Breast epithelium (tissue), 4 donors: Measurements from ENCODE around the gene INHBE. TPM values are rescaled to one million over a fixed set of nuclear protein-coding genes. Genes with fewer than 3 reads are reported as not detected.
A peak's percentile ranks its signal among the peaks of the same experiment; 100 is the strongest.

Experiments used
- DNase-seq, 2 donors: peaks; one replicate each; pipeline ENCODE4 v3.0.0-alpha.2; 2019; ENCODE audit warnings: low spot score in 2 of 2
- H3K27ac ChIP-seq, 2 donors: fragments of 200-600 bp; sonication (generic) in 1 of 2; one replicate each; pipeline ENCODE4 v1.5.1; 2016 to 2019; ENCODE audit warnings: mild to moderate bottlenecking in 1 of 2
- H3K27me3 ChIP-seq, 2 donors: fragments of 200-600 bp; sonication (generic) in 1 of 2; one replicate each; pipeline versions ENCODE4 v1.5.1 to v1.6.0; 2017 to 2019; ENCODE audit warnings: control low read depth in 1 of 2, mild to moderate bottlenecking in 1 of 2
- H3K36me3 ChIP-seq: fragments of 200-600 bp; one replicate; pipeline ENCODE4 v1.5.1; 2019
- H3K4me1 ChIP-seq, 2 donors: fragments of 200-600 bp; sonication (generic); one replicate each; pipeline ENCODE4 v1.5.1; 2016 to 2019; ENCODE audit warnings: control low read depth in 1 of 2
- H3K4me3 ChIP-seq, 3 donors: fragments of 200-600 bp; sonication (generic); 1 replicate in 2 of 3; 2 replicates in 1 of 3; pipeline ENCODE4 v1.5.1; 2016 to 2019; ENCODE audit warnings: mild to moderate bottlenecking in 3 of 3, moderate library complexity in 2 of 3
- H3K9me3 ChIP-seq, 2 donors: fragments of 200-600 bp; sonication (generic) in 1 of 2; one replicate each; pipeline ENCODE4 v1.5.1; 2016 to 2019; ENCODE audit warnings: control low read depth in 1 of 2
- CTCF ChIP-seq, 3 donors: fragments of 450-650 bp; IDR thresholded peaks; one replicate each; pipeline ENCODE4 v1.5.1; 2016 to 2017; ENCODE audit warnings: antibody characterized with exemption in 3 of 3, mild to moderate bottlenecking in 3 of 3, moderate library complexity in 3 of 3
- POLR2A ChIP-seq: fragments of 450-650 bp; IDR thresholded peaks from one replicate; pipeline ENCODE4 v1.6.1; 2016; ENCODE audit warnings: antibody characterized with exemption, mild to moderate bottlenecking, moderate library complexity
- POLR2AphosphoS5 ChIP-seq, 3 donors: sonication (generic); formaldehyde crosslinking; IDR thresholded peaks; one replicate each; pipeline ENCODE4 v1.6.1; 2017; ENCODE audit warnings: antibody characterized with exemption in 3 of 3
- intact Hi-C: fragments of 100-400 bp; cut with DNase I; formaldehyde crosslinking; loops from one replicate; pipeline ENCODE4 v1.15.1; 2023; ENCODE audit warnings: low total_unique reads
- total RNA-seq, 3 donors: library from RNA; depleted of rRNA; stranded (reverse); fragments of >200 nt; gene quantifications; one replicate each; pipeline ENCODE4 v1.1.0, GENCODE V29; 2016

INHBE gene
- total RNA-seq, 3 donors from 2014 or later = not detected

- H3K9me3 ChIP-seq = no peaks in the 10 kb centered on the region
- no peak overlapping the region for H3K27ac ChIP-seq
- no peaks in the 10 kb centered on the region for H3K4me1 ChIP-seq
- no peak overlapping the region for H3K4me3 ChIP-seq
- DNase-seq = no peak
- intact Hi-C loops = no loop called here
- H3K27me3 ChIP-seq = no peaks in the 10 kb centered on the region
- H3K36me3 ChIP-seq = no peaks in the 10 kb centered on the region
- TF ChIP-seq POLR2A = no peak
- TF ChIP-seq POLR2AphosphoS5 (IDR thresholded peaks at IDR 0.05) = no peak
- TF ChIP-seq CTCF (IDR thresholded peaks at IDR 0.05) = no peak
Measured at GRCh38 chr12:57454213-57454565, 918 bp upstream of the INHBE start.

- TF ChIP-seq CTCF (IDR thresholded peaks at IDR 0.05) = no peak
- TF ChIP-seq POLR2AphosphoS5 (IDR thresholded peaks at IDR 0.05) = no peak
- no peak for TF ChIP-seq POLR2A
- Histone ChIP-seq H3K27me3 (no peaks in the 10 kb centered on the region), H3K4me3 (peak overlapping the region in 2 of 3 donors; percentile 25 to 34), H3K36me3 (no peaks in the 10 kb centered on the region), H3K27ac (no peak overlapping the region), H3K4me1 (peaks cover 0 to 7% of the 10 kb centered on the region in 2 donors), H3K9me3 (no peaks in the 10 kb centered on the region)
- no peak for DNase-seq
- intact Hi-C loops = no loop called here
Measured at GRCh38 chr12:57455374-57456144, 452 bp downstream of the INHBE start.

- Histone ChIP-seq H3K4me3 (peak overlapping the region in 2 of 3 donors; percentile 25 to 34), H3K36me3 (no peaks in the 10 kb centered on the region), H3K9me3 (no peaks in the 10 kb centered on the region), H3K27ac (no peak overlapping the region), H3K4me1 (peaks cover 4 to 14% of the 10 kb centered on the region in 2 donors), H3K27me3 (no peaks in the 10 kb centered on the region)
- TF ChIP-seq CTCF (IDR thresholded peaks at IDR 0.05) (peak; percentile 20 to 40 (median 39)), POLR2A (no peak)
- no peak for DNase-seq
- intact Hi-C loops = no loop called here
Measured at GRCh38 chr12:57456145-57456700, 1.1 kb downstream of the INHBE start.

- no peak for DNase-seq
- peaks cover 8 to 16% of the 10 kb centered on the region in 2 donors for H3K4me1 ChIP-seq
- H3K9me3 ChIP-seq = no peaks in the 10 kb centered on the region
- TF ChIP-seq CTCF (IDR thresholded peaks at IDR 0.05) (no peak), POLR2AphosphoS5 (IDR thresholded peaks at IDR 0.05) (no peak), POLR2A (no peak)
- no peak overlapping the region for H3K27ac ChIP-seq
- H3K36me3 ChIP-seq = no peaks in the 10 kb centered on the region
- intact Hi-C loops = no loop called here
- no peaks in the 10 kb centered on the region for H3K27me3 ChIP-seq
- no peak overlapping the region for H3K4me3 ChIP-seq
Measured at GRCh38 chr12:57456737-57457490, 1.8 kb downstream of the INHBE start.

GRCh38 chr12:57458665-57459054 lies 3.6 kb downstream of the INHBE start:
- intact Hi-C loops = no loop called here
- Histone ChIP-seq H3K27ac (peak overlapping the region; percentile 30 to 62), H3K36me3 (no peaks in the 10 kb centered on the region), H3K9me3 (no peaks in the 10 kb centered on the region), H3K4me3 (peak overlapping the region; percentile 54 to 77 (median 68)), H3K4me1 (peaks cover 8 to 16% of the 10 kb centered on the region in 2 donors), H3K27me3 (no peaks in the 10 kb centered on the region)
- DNase-seq = peak in 1 of 2 donors; percentile 30
- TF ChIP-seq CTCF (IDR thresholded peaks at IDR 0.05) (no peak), POLR2AphosphoS5 (IDR thresholded peaks at IDR 0.05) (no peak), POLR2A (no peak)
